ENCODE data around the gene SPAG8.

Gene SPAG8

GRCh38 chr9:35839926-35840325 is 27.9 kb upstream of the SPAG8 start:
- no peak for DNase-seq (ENCODE audit: low spot score)

DNA sequence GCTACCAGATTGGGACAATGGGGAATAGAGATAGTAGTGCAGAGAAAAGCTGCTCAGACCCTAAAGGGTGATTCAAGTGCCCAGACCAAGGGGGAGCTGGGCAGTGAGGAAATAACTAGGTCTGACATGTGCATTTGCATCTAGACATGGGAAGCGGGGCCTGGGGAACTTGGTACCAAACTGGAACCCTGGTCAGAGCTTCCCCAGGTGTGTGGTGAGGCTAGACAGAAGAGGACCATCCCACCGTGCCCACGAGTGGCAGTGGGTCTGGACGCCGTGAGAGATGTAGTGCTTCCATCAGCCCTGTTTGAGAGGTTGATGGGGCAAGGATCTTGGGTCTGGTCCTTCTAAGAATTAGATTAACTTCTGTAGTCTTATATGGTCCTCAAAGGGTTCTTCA is 24.5 kb upstream of the SPAG8 start:
- DNase-seq (ENCODE audit: low spot score): no peak

GRCh38 chr9:35835766-35836165 is 23.7 kb upstream of the SPAG8 start:
- no peak for DNase-seq (ENCODE audit: low spot score)

DNA sequence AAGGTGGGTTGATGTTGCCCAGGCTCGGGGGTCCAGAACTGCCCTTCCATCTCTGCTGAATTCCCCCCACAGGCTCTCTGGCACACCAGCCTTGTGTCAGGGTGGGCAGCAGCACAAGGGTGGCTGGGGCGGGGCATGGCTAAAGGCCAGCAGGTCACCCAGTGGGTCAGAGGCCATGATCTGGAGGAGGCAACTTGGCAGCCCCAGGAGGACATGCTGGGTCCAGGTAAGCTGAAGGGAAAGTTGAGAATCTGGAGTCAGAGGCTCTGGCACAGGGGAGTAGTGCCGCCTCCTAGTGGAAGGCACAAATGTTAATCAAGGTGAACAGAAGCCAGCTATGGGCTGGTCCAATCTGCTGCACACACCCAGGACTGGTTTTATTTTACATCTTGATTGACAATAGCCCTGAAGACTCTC is 23.2 kb upstream of the SPAG8 start:
- DNase-seq (ENCODE audit: low spot score): no peak

DNA sequence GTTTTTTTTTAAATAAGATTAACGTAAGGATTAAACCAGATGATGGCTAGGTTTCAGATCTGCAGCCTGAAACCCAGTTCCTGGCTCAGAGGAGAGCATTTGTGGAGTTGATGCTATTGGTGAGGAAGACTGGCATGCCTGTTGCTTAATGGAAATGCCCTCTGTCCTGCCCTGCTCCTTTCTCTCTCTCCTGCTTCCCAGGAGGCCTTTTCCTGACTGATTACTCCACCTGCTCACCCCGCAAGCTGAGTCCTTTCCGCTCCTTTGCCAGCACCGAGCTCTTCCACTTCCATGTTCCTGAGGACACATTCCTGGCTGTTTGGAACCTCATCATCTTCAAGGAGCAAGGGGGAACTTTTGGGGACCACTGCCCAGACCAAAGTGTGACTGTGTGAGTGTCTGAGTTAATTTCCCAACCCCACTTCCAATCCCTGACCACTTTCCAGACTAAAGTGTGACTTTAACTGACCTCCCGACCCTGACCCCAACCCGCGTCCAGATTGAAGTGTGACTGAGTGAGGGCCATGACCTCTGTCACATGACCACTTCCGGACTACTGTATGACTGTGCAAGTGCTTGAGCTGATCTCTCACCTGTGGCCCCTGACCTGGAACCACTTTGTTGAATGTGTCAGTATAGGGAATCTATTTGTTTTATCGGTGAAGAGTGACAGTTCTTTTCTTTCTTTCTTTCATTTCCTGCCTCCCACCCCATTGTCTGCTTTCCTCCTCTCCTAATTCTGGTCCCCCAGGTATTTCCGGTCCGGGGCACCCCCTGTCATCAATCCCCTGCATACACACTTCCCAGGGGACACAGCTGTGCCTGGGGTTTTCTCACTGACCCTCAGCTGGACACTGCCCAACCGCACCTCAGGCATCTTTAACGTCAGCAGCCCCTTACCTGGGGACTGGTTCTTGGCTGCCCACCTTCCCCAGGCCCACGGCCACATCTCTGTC is 22.5 kb upstream of the SPAG8 start:
- no peak for DNase-seq (ENCODE audit: low spot score)

DNA sequence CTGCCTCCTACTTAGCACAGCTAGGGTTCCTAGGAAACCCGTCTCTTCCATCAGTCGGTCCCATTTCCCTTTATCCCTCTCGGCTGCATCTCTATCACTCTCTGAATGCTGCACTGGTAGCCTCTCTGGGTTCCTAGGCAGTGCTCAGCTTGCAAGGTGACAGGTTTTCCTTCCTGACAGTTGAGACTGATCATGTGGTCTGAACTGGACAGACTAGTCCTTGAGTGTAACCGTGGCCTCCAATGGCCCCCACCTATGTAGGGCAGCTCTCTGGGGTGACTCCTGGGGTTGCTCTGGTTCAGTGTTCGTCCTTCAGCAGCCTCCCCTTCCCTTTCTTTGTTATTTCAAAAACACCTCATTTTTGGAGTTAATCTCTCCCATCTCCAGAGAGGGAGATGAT is 20.8 kb upstream of the SPAG8 start:
- DNase-seq (ENCODE audit: low spot score): no peak

DNA sequence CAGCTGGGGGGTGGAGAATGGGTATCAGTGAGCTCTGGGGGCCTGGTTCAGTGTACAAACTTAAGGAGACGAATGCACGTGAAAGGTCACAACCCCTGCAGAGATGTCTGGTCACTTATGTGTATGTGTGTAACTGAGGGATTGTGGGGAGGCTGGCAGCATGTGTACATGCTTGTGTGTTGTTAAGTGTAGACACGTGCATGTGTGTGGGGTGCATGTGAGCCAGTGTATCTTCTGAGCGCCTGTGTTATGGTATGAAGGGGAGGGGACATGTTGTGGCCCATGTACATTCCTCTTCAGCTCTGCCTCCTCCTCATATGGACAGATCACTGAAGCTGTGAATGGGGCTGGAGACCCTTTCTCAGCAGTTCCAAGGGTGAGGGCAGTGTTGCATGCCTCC is 19.0 kb upstream of the SPAG8 start:
- DNase-seq (ENCODE audit: low spot score): no peak

DNA sequence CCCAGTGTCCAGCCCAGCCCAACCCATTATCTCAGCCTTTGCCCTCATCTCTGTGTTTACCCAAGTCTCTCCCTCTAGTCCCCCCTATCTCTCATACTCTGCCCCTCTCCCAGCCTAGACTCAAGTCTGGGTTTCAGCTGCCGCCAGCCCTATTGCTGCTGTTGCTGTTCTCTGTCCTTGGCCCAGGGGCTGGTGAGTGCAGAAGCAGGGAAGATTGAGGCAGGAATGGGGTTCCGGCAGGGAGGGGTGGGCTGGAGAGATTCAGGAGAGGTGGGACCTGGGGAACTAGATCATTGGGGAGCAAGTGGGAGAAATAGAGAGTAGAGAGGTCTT is 17.7 kb upstream of the SPAG8 start:
- DNase-seq (ENCODE audit: low spot score): no peak

GRCh38 chr9:35829084-35829763 is 17.2 kb upstream of the SPAG8 start, which contains the start of gene TMEM8B:
Gene TMEM8B (plus strand): TSS chr9:35829228. CDS start chr9:35829448, 220 bp downstream.
- peak; percentile 93 for DNase-seq (ENCODE audit: low spot score)

DNA sequence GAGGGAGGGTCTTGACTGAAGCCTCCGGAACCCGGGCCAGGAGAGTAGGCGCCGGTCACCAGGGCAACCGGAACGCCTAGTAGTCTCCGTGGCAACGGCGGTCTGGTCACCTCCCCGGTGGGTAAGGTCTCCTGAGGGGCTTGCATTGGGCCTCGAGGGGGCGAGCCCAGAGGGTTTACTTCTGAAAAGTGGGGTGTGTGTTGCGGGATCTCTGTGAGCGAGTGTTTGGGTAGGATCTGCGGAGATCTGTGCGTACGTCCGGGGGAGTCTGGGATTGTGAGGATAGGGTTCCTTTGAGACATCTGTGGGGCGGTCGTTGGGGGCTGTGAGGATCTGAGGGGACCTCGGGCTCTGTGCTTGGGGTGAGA is 16.6 kb upstream of the SPAG8 start, which contains the start of gene FAM221B:
Gene FAM221B, minus strand, starts transcription at position 17 of the 368 bp plus-strand sequence. CDS start 2,571 bp downstream, outside the sequence.
- DNase-seq (ENCODE audit: low spot score): no peak

- DNase-seq (ENCODE audit: low spot score): no peak
These were observed 15.4 kb upstream of the SPAG8 start for GRCh38 chr9:35827486-35827885.

DNA sequence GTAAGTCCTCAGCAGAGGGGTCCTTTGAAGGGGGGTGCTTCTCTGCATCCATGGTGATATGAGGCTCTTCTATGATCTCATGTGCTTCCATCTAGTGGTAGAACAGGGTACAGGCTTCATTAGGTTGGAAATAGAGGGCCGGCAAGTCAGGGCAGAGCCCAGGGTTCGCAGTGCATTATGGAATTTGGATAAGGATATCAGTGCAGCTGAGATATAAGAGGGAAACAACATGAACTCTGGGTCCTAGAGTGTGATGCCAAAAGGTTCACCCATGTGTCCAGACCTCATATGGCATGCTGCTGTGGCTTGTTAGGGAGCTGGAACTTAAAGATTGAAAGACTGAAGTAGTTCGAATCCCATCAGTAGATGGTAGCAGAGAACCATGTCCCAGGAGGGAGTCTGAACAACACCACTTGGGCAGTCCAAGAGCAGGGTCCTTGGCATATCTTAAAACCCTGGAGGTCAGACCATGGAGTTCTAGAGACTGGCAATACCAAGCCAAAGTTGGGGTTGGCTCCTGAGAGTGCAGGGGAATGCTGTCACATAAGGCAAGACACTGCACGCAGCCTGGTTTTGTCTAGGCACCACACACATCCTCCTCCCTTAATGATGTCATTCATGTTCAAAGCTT is 14.1 kb upstream of the SPAG8 start:
- DNase-seq (ENCODE audit: low spot score): peak; percentile 39

DNA sequence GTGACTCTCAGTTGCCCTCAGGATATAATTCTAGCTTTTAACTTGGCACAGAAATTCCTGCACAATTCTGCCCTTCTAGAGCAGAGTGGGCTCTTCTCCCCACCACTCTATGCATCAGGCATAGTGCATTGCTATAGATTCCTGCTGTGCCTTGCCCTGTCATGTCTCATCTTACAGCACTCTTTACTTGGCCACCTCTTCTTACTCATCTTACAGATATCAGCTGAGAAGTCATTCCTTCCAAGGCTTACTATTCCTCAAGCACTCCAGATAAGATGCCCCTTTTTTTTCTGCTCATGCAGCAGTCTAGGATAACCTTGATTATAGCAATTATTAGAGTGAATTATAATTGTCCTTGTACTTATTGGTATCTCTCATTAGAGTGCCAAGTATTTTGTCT is 10.9 kb upstream of the SPAG8 start:
- no peak for DNase-seq (ENCODE audit: low spot score)

DNA sequence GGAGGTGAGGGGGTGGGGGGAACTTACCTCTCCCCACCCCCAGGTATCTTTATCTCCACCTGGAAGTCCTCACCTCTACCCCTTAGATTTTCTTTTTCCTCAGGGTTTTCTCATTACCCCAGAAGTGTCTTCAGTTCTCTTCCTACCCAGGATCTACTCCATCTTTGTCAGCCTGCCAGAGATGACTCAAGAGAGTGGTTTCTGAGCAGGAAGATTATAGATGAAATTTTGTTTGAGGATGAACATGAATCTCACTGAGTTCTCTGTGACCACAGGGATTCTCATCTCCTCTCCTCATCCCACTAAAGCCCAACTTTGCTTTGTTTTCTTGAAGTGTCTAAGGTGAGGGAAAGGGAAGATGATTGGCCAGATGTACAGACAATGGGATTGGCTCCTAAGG is 8.0 kb upstream of the SPAG8 start:
- no peak for DNase-seq (ENCODE audit: low spot score)

DNA sequence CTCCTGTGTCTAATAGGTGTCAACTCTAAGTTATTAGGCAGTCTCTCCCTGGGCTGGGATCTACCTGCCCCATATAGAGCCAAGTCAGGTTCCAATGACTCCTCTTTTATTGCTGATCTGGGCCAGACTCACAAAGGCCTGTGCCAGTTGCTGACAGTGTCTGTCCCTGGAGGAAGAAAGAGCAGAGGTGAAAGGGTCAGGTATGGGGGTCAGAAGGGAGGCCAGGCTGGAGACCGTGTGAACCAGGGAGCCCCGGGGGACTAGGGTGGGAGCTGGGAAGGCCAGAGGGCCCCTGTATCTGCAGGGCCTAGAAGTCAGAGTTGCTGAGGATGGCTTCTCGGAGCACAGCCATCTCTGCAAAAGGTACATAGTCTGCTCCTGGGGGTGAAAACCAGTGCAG is 6.3 kb upstream of the SPAG8 start:
- DNase-seq (ENCODE audit: low spot score): no peak

DNA sequence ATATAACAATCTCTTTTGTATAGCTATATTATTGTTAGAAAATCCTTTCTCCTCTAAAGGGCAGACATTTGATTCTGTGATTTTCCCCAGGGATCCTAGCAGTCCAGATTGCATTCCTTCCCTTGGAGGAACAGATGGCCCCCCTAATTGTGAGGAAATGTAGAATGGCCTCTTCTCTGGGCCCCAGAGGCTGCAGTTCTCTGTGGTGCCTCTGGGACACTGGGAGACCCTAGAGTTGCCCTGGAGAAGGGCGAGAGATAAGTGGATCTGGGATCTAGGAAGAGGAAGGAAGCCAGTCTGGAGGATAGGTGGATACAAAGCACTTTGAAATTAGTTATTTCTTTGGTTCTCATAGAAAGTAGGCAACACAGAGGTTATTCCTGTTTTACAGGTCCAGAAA is 4.6 kb upstream of the SPAG8 start:
- no peak for DNase-seq (ENCODE audit: low spot score)

GRCh38 chr9:35814841-35815543 is 2.9 kb upstream of the SPAG8 start, which contains the start of gene HINT2:
Gene HINT2 (minus strand): TSS chr9:35815042. CDS start chr9:35814979, 63 bp downstream.
- DNase-seq (ENCODE audit: low spot score): peak; percentile 97

DNA sequence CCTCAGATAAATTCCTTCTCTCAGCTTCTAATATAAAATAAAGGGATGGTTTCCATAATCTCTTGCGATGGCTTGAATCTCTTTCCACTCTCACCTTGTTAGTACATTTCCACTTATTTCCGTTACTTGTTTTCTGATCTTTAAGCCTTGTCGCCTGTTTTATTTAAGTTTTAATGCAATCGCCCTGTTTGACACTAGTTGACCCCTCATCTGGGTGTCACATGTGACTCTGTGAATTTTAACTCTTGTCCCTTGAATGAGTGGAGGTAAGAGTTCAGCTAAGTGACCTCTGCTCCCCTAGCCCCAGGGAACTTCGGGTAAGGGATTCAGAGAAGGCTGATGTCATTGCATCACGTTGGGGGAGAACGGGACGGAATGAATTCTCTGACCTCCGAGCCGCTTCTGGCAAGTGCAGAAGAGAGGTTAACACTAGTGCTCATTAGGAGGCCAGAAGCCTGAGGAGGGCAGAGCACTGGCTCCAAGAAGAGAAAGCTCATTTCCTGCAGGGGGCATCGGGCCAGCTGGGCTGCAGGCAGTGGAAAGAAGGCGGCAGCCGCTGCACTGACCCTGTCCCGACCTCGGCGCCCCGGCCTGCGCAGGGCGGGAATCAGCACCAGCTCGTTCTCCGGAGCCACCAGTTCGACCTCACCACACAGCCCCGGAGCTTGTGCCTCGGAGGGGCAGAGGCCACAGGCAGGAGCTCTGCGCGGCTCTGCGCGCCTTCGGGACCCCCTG is 2.2 kb upstream of the SPAG8 start:
- DNase-seq (ENCODE audit: low spot score): peak; percentile 20

DNA sequence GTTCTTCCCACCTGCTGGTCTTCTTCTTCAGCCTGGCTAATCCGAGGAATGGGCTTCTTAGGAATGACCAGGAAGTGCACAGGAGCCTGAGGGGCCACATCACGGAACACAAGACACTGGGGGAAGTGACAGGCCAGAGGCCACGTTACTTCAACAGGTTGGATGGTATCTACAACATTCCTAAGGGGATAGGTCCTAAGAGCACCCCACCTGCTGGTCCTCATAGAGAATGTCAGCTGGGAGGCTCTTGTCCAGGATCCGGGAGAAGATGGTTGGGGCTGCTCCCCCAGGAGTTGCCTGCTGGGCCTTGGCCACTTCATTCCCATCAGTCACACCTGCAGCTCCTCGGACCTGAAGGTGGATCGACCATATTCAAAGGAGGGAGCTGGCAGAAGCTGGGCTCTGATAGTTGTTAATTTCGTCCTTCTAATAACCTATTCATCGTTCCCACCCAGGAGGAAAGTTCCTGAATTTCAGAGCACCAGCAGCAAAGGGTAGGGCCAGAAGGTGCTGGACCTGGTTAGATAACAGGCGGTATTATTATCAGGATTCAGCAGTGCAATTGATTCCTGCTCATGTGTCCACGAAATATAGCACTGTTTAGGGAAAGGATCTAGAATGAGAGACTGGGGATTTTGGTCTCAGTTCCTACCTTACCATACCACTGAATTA is 1.5 kb upstream of the SPAG8 start:
- no peak for DNase-seq (ENCODE audit: low spot score)

DNA sequence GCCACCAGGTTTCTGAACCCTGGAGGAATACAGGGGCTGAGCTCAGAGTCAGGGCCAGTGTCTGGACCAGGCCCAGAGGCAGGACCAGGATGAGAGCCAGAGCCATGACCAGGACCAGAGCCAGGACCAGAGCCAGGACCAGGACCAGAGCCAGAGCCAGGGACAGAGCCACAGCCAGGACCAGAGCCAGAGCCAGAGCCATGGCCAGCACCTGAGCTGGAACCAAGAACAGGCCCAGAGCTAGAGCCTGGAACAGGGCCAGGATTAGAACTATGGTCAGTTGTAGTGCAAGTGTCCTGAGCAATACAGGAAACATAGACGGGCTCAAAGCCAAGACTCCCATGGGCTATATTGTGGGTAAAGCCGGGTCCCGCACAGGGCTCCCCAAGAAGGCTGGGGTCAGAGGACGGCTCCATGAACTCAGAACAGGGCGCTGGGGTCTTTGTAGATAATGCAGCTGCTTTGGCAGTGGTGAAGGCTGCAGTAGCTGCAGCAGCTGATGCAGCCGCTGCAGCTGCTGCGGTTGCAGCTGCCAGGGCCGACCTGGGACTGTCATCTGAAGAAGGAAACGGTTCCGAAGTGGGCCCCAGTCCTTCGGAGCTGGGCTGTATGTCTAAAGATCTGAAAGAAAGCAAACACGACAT is 559 bp downstream of the SPAG8 start:
- DNase-seq (ENCODE audit: low spot score): no peak

Measured in CD4-positive, alpha-beta T cell treated with Interleukin-6 at 100 ng/mL for 8 hours (primary cell).